SK-N-SH (cell line): ENCODE measurements around the gene FPR1. TPM values are rescaled to one million over a fixed set of nuclear protein-coding genes. Genes with fewer than 3 reads are reported as not detected.

Experiments used
- CTCF ChIA-PET: fragments of 300-600, 350-600 bp; formaldehyde crosslinking; extraction: SDS; loops from one replicate; lab custom pipeline; 2021; lab: Yijun Ruan, JAX
- POLR2A ChIA-PET: fragments of 350-600 bp; sonication (Branson Sonifier 250); formaldehyde crosslinking; extraction: SDS; loops from one replicate; lab custom pipeline; 2020; ENCODE audit warnings: antibody characterized with exemption, inconsistent platforms; lab: Yijun Ruan, JAX
- DNase-seq: peaks from one replicate; pipeline ENCODE4 v3.0.0; 2012
- H2AFZ ChIP-seq: fragments of 200-600 bp; sonication (generic); 2 replicates; pipeline ENCODE4 v1.8.1; 2016; ENCODE audit warnings: antibody characterized with exemption, mild to moderate bottlenecking, low read depth
- H3F3A ChIP-seq: fragments of 200-600 bp; sonication (generic); replicated peaks from 2 replicates; pipeline ENCODE3; 2016; ENCODE audit warnings: antibody characterized with exemption, mild to moderate bottlenecking; ENCODE audit not compliant: insufficient read depth
- H3K27ac ChIP-seq, 2 experiments: fragments of 200-500 bp in 1 of 2; fragments of 200-600 bp in 1 of 2; sonication (Bioruptor generic) in 1 of 2; sonication (generic), shearing (Covaris generic) in 1 of 2; 2 replicates each; pipeline versions ENCODE4 v1.5.1 to v1.6.1; 2014 to 2016; ENCODE audit warnings: low read depth in 2 of 2, inconsistent platforms in 1 of 2, low read length in 1 of 2, mild to moderate bottlenecking in 1 of 2, mixed read lengths in 1 of 2
- H3K27me3 ChIP-seq: fragments of 200-600 bp; sonication (generic), shearing (Covaris generic); 2 replicates; pipeline ENCODE4 v1.6.1; 2016; ENCODE audit warnings: mixed run types; ENCODE audit not compliant: insufficient read depth
- H3K36me3 ChIP-seq, 2 experiments: fragments of 200-500 bp in 1 of 2; fragments of 200-600 bp in 1 of 2; sonication (Bioruptor generic) in 1 of 2; sonication (generic) in 1 of 2; replicated peaks in 1 of 2; 2 replicates each; pipeline versions ENCODE3 to v1.5.1; 2014 to 2016; ENCODE audit warnings: low read length in 1 of 2, mild to moderate bottlenecking in 1 of 2; ENCODE audit not compliant: insufficient read depth in 2 of 2, control insufficient read depth in 1 of 2
- H3K4me1 ChIP-seq, 2 experiments: fragments of 200-500 bp in 1 of 2; fragments of 200-600 bp in 1 of 2; sonication (Bioruptor generic) in 1 of 2; sonication (generic), shearing (Covaris generic) in 1 of 2; 2 replicates each; pipeline versions ENCODE4 v1.5.1 to v1.6.1; 2014 to 2016; ENCODE audit warnings: low read depth in 1 of 2, low read length in 1 of 2, mixed run types in 1 of 2; ENCODE audit not compliant: insufficient read depth in 2 of 2, control insufficient read depth in 1 of 2
- H3K4me2 ChIP-seq: fragments of 200-600 bp; sonication (generic), shearing (Covaris generic); 2 replicates; pipeline ENCODE4 v1.6.1; 2017; ENCODE audit warnings: mixed run types
- H3K4me3 ChIP-seq, 2 experiments: fragments of 200-500 bp in 1 of 2; fragments of 200-600 bp in 1 of 2; sonication (Bioruptor generic) in 1 of 2; sonication (generic), shearing (Covaris generic) in 1 of 2; 2 replicates each; pipeline versions ENCODE4 v1.5.1 to v1.8.1; 2014 to 2016; ENCODE audit warnings: low read depth in 2 of 2, inconsistent platforms in 1 of 2, low read length in 1 of 2, mild to moderate bottlenecking in 1 of 2, mixed read lengths in 1 of 2, moderate library complexity in 1 of 2
- H3K79me2 ChIP-seq: fragments of 200-600 bp; sonication (generic); 2 replicates; pipeline ENCODE4 v1.8.1; 2017; ENCODE audit warnings: mild to moderate bottlenecking; ENCODE audit not compliant: insufficient read depth
- H3K9ac ChIP-seq: fragments of 200-600 bp; sonication (generic); 2 replicates; pipeline ENCODE4 v1.6.1; 2017; ENCODE audit warnings: mixed run types
- H3K9me2 ChIP-seq: fragments of 200-600 bp; sonication (generic); 2 replicates; pipeline ENCODE4 v1.6.1; 2017; ENCODE audit warnings: mixed run types
- H3K9me3 ChIP-seq: fragments of 200-600 bp; sonication (generic); 2 replicates; pipeline ENCODE4 v1.6.1; 2017; ENCODE audit warnings: mixed run types, mild to moderate bottlenecking, moderate library complexity
- H4K20me1 ChIP-seq: fragments of 200-600 bp; sonication (generic); 2 replicates; pipeline ENCODE4 v1.6.1; 2017; ENCODE audit warnings: mild to moderate bottlenecking, mixed run types; ENCODE audit not compliant: insufficient read depth
- ELF1 ChIP-seq: IDR thresholded peaks from 2 replicates; pipeline ENCODE4 v1.4.0; 2012
- EP300 ChIP-seq, 2 experiments: IDR thresholded peaks; 2 replicates each; pipeline versions ENCODE4 v1.4.0 to v1.6.1; 2012; ENCODE audit warnings: borderline replicate concordance in 1 of 2, low read depth in 1 of 2, low read length in 1 of 2
- EZH2phosphoT487 ChIP-seq: fragments of 200-600 bp; sonication (generic); IDR thresholded peaks from 2 replicates; pipeline ENCODE4 v1.6.1; 2017; ENCODE audit warnings: low read depth, mixed run types, mild to moderate bottlenecking, antibody characterized with exemption, moderate library complexity, borderline replicate concordance
- FOXJ3 ChIP-seq: sonication (generic); formaldehyde crosslinking; IDR thresholded peaks from 2 replicates; pipeline ENCODE4 v1.5.1; 2020; ENCODE audit warnings: mild to moderate bottlenecking, missing genetic modification reagents
- GABPA ChIP-seq: IDR thresholded peaks from 2 replicates; pipeline ENCODE4 v1.4.0; 2012; ENCODE audit warnings: low read depth, mild to moderate bottlenecking
- JUND ChIP-seq: IDR thresholded peaks from 2 replicates; pipeline ENCODE4 v1.4.0; 2012
- MEF2A ChIP-seq: IDR thresholded peaks from 2 replicates; pipeline ENCODE4 v1.4.0; 2012; ENCODE audit warnings: low read depth, borderline replicate concordance
- NFIC ChIP-seq: IDR thresholded peaks from 2 replicates; pipeline ENCODE4 v1.4.0; 2012; ENCODE audit warnings: borderline replicate concordance
- NRF1 ChIP-seq: IDR thresholded peaks from 2 replicates; pipeline ENCODE4 v1.6.1; 2012; ENCODE audit warnings: low read depth, mild to moderate bottlenecking, low read length
- POLR2AphosphoS5 ChIP-seq: IDR thresholded peaks from 2 replicates; pipeline ENCODE4 v1.6.1; 2012; ENCODE audit warnings: low read depth, low read length
- RAD21 ChIP-seq: IDR thresholded peaks from 2 replicates; pipeline ENCODE4 v1.6.1; 2012; ENCODE audit warnings: mild to moderate bottlenecking, low read length
- TAF1 ChIP-seq: IDR thresholded peaks from 2 replicates; pipeline ENCODE4 v1.6.1; 2012; ENCODE audit warnings: low read depth, mild to moderate bottlenecking, low read length, moderate library complexity, borderline replicate concordance
- YY1 ChIP-seq: IDR thresholded peaks from 2 replicates; pipeline ENCODE4 v1.4.0; 2012; ENCODE audit warnings: low read depth, mild to moderate bottlenecking
- WGBS: methylation state at CpG from one replicate; pipeline ENCODE4 v1.1.6; 2017; ENCODE audit warnings: low lambda C conversion rate; 5-methylcytosine and 5-hydroxymethylcytosine counted together
- polyA plus RNA-seq, 3 experiments: library from polyadenylated mRNA; depleted of rRNA; stranded (reverse); fragments of >200 nt; gene quantifications; 2 replicates each; pipeline ENCODE4 v1.2.3, GENCODE V29; 2012
- TF ChIP-seq, protein P1 (sequence below): IDR thresholded peaks from 2 replicates; pipeline ENCODE4 v1.6.1; 2012; ENCODE audit warnings: mild to moderate bottlenecking, low read depth, low read length, moderate library complexity
- TF ChIP-seq, protein P2 (sequence below): IDR thresholded peaks from 2 replicates; pipeline ENCODE4 v1.4.0; 2012; ENCODE audit warnings: low read depth
- TF ChIP-seq, protein P3 (sequence below): IDR thresholded peaks from 2 replicates; pipeline ENCODE4 v1.4.0; 2012; ENCODE audit warnings: low read depth, borderline replicate concordance
- TF ChIP-seq, protein P4 (sequence below): fragments of 150-350 bp; IDR thresholded peaks from 2 replicates; pipeline ENCODE4 v1.6.1; 2017; ENCODE audit warnings: antibody characterized with exemption, low read length, low read depth, borderline replicate concordance
- TF ChIP-seq, protein P5 (sequence below): IDR thresholded peaks from 2 replicates; pipeline ENCODE4 v1.4.0; 2012; ENCODE audit warnings: low read depth, borderline replicate concordance

Gene FPR1
- polyA plus RNA-seq, 1 of the 3 experiments (the other 2 are of a cell fraction): not detected

DNA sequence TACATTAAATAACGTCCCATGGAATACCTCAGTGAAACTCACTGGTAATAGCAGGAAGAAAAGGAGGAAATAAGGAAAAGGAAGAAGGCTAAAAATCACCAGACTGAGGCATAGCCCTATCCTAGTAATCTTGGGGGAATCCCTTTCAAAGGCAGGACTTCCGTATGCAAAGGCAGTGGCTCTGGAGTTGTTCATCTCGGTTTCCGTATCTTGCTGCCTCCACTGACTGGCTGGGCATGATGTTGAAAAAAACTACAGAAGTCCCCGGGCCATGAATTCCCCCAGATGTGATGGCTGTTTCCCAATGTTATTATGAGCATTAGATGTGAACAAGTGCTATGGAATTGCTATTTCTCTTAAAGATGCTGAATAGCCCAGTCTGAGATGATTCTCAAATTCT, 14.8 kb upstream of the FPR1 start:
- Histone ChIP-seq H3K9me2 (no peaks in the 10 kb centered on the region), H3K4me2 (no peak overlapping the region), H3K27ac (no peak overlapping the region), H3K9ac (no peak overlapping the region), H3K36me3 (no peaks in the 10 kb centered on the region), H4K20me1 (no peaks in the 10 kb centered on the region), H3K27me3 (peaks cover 67% of the 10 kb centered on the region), H3K9me3 (no peaks in the 10 kb centered on the region), H3K4me1 (no peaks in the 10 kb centered on the region), H2AFZ (no peak overlapping the region), H3F3A (no peaks in the 10 kb centered on the region), H3K79me2 (no peaks in the 10 kb centered on the region), H3K4me3 (no peak overlapping the region)
- CTCF ChIA-PET: interaction anchor here (1.3 to 1.9 kb wide), 2 partner anchors 11 to 63 kb away, joined by 3 to 6 read pairs; no protein-coding TSS in a partner anchor
- 2% methylated on average over 5 of the region's 5 CpGs for WGBS
- TF ChIP-seq FOXJ3: no peak
- no peak for TF ChIP-seq MEF2A
- TF ChIP-seq, protein P1, sequence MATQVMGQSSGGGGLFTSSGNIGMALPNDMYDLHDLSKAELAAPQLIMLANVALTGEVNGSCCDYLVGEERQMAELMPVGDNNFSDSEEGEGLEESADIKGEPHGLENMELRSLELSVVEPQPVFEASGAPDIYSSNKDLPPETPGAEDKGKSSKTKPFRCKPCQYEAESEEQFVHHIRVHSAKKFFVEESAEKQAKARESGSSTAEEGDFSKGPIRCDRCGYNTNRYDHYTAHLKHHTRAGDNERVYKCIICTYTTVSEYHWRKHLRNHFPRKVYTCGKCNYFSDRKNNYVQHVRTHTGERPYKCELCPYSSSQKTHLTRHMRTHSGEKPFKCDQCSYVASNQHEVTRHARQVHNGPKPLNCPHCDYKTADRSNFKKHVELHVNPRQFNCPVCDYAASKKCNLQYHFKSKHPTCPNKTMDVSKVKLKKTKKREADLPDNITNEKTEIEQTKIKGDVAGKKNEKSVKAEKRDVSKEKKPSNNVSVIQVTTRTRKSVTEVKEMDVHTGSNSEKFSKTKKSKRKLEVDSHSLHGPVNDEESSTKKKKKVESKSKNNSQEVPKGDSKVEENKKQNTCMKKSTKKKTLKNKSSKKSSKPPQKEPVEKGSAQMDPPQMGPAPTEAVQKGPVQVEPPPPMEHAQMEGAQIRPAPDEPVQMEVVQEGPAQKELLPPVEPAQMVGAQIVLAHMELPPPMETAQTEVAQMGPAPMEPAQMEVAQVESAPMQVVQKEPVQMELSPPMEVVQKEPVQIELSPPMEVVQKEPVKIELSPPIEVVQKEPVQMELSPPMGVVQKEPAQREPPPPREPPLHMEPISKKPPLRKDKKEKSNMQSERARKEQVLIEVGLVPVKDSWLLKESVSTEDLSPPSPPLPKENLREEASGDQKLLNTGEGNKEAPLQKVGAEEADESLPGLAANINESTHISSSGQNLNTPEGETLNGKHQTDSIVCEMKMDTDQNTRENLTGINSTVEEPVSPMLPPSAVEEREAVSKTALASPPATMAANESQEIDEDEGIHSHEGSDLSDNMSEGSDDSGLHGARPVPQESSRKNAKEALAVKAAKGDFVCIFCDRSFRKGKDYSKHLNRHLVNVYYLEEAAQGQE: no peak
- TF ChIP-seq EP300 (IDR thresholded peaks at IDR 0.05; ENCODE audit: borderline replicate concordance in 1 of 2, low read depth in 1 of 2, low read length in 1 of 2): no peak
- no peak for TF ChIP-seq ELF1
- TF ChIP-seq, protein P2, sequence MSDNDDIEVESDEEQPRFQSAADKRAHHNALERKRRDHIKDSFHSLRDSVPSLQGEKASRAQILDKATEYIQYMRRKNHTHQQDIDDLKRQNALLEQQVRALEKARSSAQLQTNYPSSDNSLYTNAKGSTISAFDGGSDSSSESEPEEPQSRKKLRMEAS: no peak
- no peak for TF ChIP-seq NFIC
- TF ChIP-seq, protein P3, sequence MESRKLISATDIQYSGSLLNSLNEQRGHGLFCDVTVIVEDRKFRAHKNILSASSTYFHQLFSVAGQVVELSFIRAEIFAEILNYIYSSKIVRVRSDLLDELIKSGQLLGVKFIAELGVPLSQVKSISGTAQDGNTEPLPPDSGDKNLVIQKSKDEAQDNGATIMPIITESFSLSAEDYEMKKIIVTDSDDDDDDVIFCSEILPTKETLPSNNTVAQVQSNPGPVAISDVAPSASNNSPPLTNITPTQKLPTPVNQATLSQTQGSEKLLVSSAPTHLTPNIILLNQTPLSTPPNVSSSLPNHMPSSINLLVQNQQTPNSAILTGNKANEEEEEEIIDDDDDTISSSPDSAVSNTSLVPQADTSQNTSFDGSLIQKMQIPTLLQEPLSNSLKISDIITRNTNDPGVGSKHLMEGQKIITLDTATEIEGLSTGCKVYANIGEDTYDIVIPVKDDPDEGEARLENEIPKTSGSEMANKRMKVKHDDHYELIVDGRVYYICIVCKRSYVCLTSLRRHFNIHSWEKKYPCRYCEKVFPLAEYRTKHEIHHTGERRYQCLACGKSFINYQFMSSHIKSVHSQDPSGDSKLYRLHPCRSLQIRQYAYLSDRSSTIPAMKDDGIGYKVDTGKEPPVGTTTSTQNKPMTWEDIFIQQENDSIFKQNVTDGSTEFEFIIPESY: no peak
- no peak for TF ChIP-seq TAF1
- TF ChIP-seq GABPA: no peak
- no peak for TF ChIP-seq RAD21
- TF ChIP-seq NRF1: no peak
- TF ChIP-seq YY1: no peak
- TF ChIP-seq EZH2phosphoT487: no peak
- no peak for TF ChIP-seq POLR2AphosphoS5
- TF ChIP-seq, protein P4, sequence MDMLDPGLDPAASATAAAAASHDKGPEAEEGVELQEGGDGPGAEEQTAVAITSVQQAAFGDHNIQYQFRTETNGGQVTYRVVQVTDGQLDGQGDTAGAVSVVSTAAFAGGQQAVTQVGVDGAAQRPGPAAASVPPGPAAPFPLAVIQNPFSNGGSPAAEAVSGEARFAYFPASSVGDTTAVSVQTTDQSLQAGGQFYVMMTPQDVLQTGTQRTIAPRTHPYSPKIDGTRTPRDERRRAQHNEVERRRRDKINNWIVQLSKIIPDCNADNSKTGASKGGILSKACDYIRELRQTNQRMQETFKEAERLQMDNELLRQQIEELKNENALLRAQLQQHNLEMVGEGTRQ: no peak
- no peak for TF ChIP-seq JUND
- TF ChIP-seq, protein P5, sequence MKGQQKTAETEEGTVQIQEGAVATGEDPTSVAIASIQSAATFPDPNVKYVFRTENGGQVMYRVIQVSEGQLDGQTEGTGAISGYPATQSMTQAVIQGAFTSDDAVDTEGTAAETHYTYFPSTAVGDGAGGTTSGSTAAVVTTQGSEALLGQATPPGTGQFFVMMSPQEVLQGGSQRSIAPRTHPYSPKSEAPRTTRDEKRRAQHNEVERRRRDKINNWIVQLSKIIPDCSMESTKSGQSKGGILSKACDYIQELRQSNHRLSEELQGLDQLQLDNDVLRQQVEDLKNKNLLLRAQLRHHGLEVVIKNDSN: no peak
- no peak for DNase-seq
- POLR2A ChIA-PET: no interaction called here
